Measurements from ENCODE around the gene GPR142. TPM values are rescaled to one million over a fixed set of nuclear protein-coding genes. Genes with fewer than 3 reads are reported as not detected.

GPR142 gene
- total RNA-seq, 8 experiments from 2014 or later, result 0.17 to 0.38 TPM; not detected in 6

- H3K4me3 ChIP-seq, result no peak overlapping the region
- in situ Hi-C loops (cut with MboI; ENCODE audit: low pct_unique_long_range_greater_than_20kb in 2 of 9, low sequenced_read_pairs in 9 of 9, unreplicated experiment in 9 of 9), result loop anchor here in 3 of 9 experiments (10.0 kb wide), 2 partner anchors 65 to 75 kb away; no protein-coding TSS in a partner anchor
- WGBS, 10 experiments, result 30% methylated on average over 2 of the region's 20 CpGs; no CpG with 5 or more reads in 9 of the 10 experiments
These were observed 12.3 kb downstream of the GPR142 start for GRCh38 chr17:74379495-74380085.

GRCh38 chr17:74380086-74380958 lies 13.0 kb downstream of the GPR142 start:
- in situ Hi-C loops (cut with MboI; ENCODE audit: low pct_unique_long_range_greater_than_20kb in 2 of 9, low sequenced_read_pairs in 9 of 9, unreplicated experiment in 9 of 9), result no loop called here
- peaks cover 3 to 12% of the 10 kb centered on the region in 2 donors for H3K4me1 ChIP-seq (replicated peaks in 1 of 2)
- ATAC-seq (replicated peaks in 6 of 8), result peak; percentile 4 to 35 (median 18)
- WGBS, 10 experiments, result 40 to 100% (median 76%) methylated on average over 1 to 2 of the region's 17 CpGs; no CpG with 5 or more reads in 6 of the 10 experiments
- no peak overlapping the region for H3K4me3 ChIP-seq
- no peak overlapping the region for H3K27ac ChIP-seq

More at GRCh38 chr17:74379495-74380085, 12.3 kb downstream of the GPR142 start:
- Histone ChIP-seq H3K4me1 (replicated peaks in 1 of 2) (peaks cover 3 to 13% of the 10 kb centered on the region in 2 donors), H3K27ac (no peak overlapping the region)
- ATAC-seq (replicated peaks in 6 of 8), result peak; percentile 94 to 98 (median 96)

GRCh38 chr17:74380959-74381808 lies 13.9 kb downstream of the GPR142 start:
- no peak for ATAC-seq (replicated peaks in 6 of 8)
- H3K4me1 ChIP-seq (replicated peaks in 1 of 2), result peaks cover 3 to 12% of the 10 kb centered on the region in 2 donors
- in situ Hi-C loops (cut with MboI; ENCODE audit: low pct_unique_long_range_greater_than_20kb in 2 of 9, low sequenced_read_pairs in 9 of 9, unreplicated experiment in 9 of 9), result no loop called here
- 8 to 100% (median 84%) methylated on average over 1 to 9 of the region's 15 CpGs for WGBS, 10 experiments
- no peak overlapping the region for H3K27ac ChIP-seq
- H3K4me3 ChIP-seq, result no peak overlapping the region

GRCh38 chr17:74383141-74383540 lies 15.8 kb downstream of the GPR142 start:
- Histone ChIP-seq H3K4me3 (no peak overlapping the region), H3K27ac (no peak overlapping the region), H3K4me1 (replicated peaks in 1 of 2) (peaks cover 3 to 12% of the 10 kb centered on the region in 2 donors)
- ATAC-seq (replicated peaks in 6 of 8), result no peak
- in situ Hi-C loops (cut with MboI; ENCODE audit: low pct_unique_long_range_greater_than_20kb in 2 of 9, low sequenced_read_pairs in 9 of 9, unreplicated experiment in 9 of 9), result no loop called here
- WGBS, 10 experiments, result 89 to 100% methylated on average over 1 to 3 of the region's 5 CpGs; no CpG with 5 or more reads in 8 of the 10 experiments

GRCh38 chr17:74385201-74385600 lies 17.9 kb downstream of the GPR142 start:
- no peak for ATAC-seq (replicated peaks in 6 of 8)
- WGBS, 10 experiments, result 47 to 100% (median 82%) methylated on average over 2 to 3 of the region's 3 CpGs
- no peak overlapping the region for H3K4me3 ChIP-seq
- no peak overlapping the region for H3K27ac ChIP-seq
- H3K4me1 ChIP-seq (replicated peaks in 1 of 2), result peaks cover 0 to 4% of the 10 kb centered on the region in 2 donors
- in situ Hi-C loops (cut with MboI; ENCODE audit: low pct_unique_long_range_greater_than_20kb in 2 of 9, low sequenced_read_pairs in 9 of 9, unreplicated experiment in 9 of 9), result no loop called here

GRCh38 chr17:74386386-74386785 lies 19.1 kb downstream of the GPR142 start:
- no peak for ATAC-seq (replicated peaks in 6 of 8)
- Histone ChIP-seq H3K4me1 (replicated peaks in 1 of 2) (no peaks in the 10 kb centered on the region), H3K4me3 (no peak overlapping the region), H3K27ac (no peak overlapping the region)
- in situ Hi-C loops (cut with MboI; ENCODE audit: low pct_unique_long_range_greater_than_20kb in 2 of 9, low sequenced_read_pairs in 9 of 9, unreplicated experiment in 9 of 9), result no loop called here
- 0 to 92% (median 79%) methylated on average over 1 to 7 of the region's 8 CpGs; no CpG with 5 or more reads in 2 of the 10 experiments for WGBS, 10 experiments

- no peak overlapping the region for H3K4me3 ChIP-seq
- WGBS, 10 experiments, result 20 to 88% (median 67%) methylated on average over 1 to 12 of the region's 17 CpGs; no CpG with 5 or more reads in 2 of the 10 experiments
- ATAC-seq (replicated peaks in 6 of 8), result no peak
- no peak overlapping the region for H3K27ac ChIP-seq
- in situ Hi-C loops (cut with MboI; ENCODE audit: low pct_unique_long_range_greater_than_20kb in 2 of 9, low sequenced_read_pairs in 9 of 9, unreplicated experiment in 9 of 9), result no loop called here
- no peaks in the 10 kb centered on the region for H3K4me1 ChIP-seq (replicated peaks in 1 of 2)
These were observed 20.3 kb downstream of the GPR142 start for GRCh38 chr17:74387365-74388218.

- WGBS, 10 experiments, result 35 to 70% (median 50%) methylated on average over 2 to 9 of the region's 12 CpGs; no CpG with 5 or more reads in 3 of the 10 experiments
- Histone ChIP-seq H3K4me1 (replicated peaks in 1 of 2) (peaks cover 0 to 5% of the 10 kb centered on the region in 2 donors), H3K4me3 (no peak overlapping the region), H3K27ac (no peak overlapping the region)
- peak in 1 of 8 experiments; percentile 44 for ATAC-seq (replicated peaks in 6 of 8)
- in situ Hi-C loops (cut with MboI; ENCODE audit: low pct_unique_long_range_greater_than_20kb in 2 of 9, low sequenced_read_pairs in 9 of 9, unreplicated experiment in 9 of 9), result no loop called here
These were observed 21.9 kb downstream of the GPR142 start for GRCh38 chr17:74389084-74389753.

GRCh38 chr17:74389937-74390679 lies 22.8 kb downstream of the GPR142 start:
- 0 to 72% (median 54%) methylated on average over 1 to 2 of the region's 2 CpGs for WGBS, 10 experiments
- no peak overlapping the region for H3K4me3 ChIP-seq
- no peak for ATAC-seq (replicated peaks in 6 of 8)
- in situ Hi-C loops (cut with MboI; ENCODE audit: low pct_unique_long_range_greater_than_20kb in 2 of 9, low sequenced_read_pairs in 9 of 9, unreplicated experiment in 9 of 9), result no loop called here
- peaks cover 0 to 5% of the 10 kb centered on the region in 2 donors for H3K4me1 ChIP-seq (replicated peaks in 1 of 2)
- no peak overlapping the region for H3K27ac ChIP-seq

GRCh38 chr17:74390680-74391653 lies 23.7 kb downstream of the GPR142 start:
- in situ Hi-C loops (cut with MboI; ENCODE audit: low pct_unique_long_range_greater_than_20kb in 2 of 9, low sequenced_read_pairs in 9 of 9, unreplicated experiment in 9 of 9), result no loop called here
- H3K4me3 ChIP-seq, result no peak overlapping the region
- no peak for ATAC-seq (replicated peaks in 6 of 8)
- 25 to 90% (median 79%) methylated on average over 3 to 10 of the region's 11 CpGs; no CpG with 5 or more reads in 1 of the 10 experiments for whole genome bisulfite sequencing, 10 experiments
- H3K27ac ChIP-seq, result no peak overlapping the region
- peaks cover 0 to 5% of the 10 kb centered on the region in 2 donors for H3K4me1 ChIP-seq (replicated peaks in 1 of 2)

Data from motor neuron (in vitro differentiated cells).